Astrocyte (in vitro differentiated cells and primary cell): Measurements from ENCODE around the gene ZNF213.

Source experiments
- EZH2 ChIP-seq: IDR thresholded peaks from 2 replicates; pipeline ENCODE4 v1.6.1; 2012; ENCODE audit warnings: mild to moderate bottlenecking, low read length, inconsistent platforms; ENCODE audit not compliant: insufficient read depth
- TF ChIP-seq, protein P1 (sequence below): IDR thresholded peaks from 2 replicates; pipeline ENCODE4 v1.5.1; 2011; ENCODE audit warnings: low read depth, mild to moderate bottlenecking, inconsistent platforms, low read length, moderate library complexity; ENCODE audit not compliant: insufficient read depth

DNA sequence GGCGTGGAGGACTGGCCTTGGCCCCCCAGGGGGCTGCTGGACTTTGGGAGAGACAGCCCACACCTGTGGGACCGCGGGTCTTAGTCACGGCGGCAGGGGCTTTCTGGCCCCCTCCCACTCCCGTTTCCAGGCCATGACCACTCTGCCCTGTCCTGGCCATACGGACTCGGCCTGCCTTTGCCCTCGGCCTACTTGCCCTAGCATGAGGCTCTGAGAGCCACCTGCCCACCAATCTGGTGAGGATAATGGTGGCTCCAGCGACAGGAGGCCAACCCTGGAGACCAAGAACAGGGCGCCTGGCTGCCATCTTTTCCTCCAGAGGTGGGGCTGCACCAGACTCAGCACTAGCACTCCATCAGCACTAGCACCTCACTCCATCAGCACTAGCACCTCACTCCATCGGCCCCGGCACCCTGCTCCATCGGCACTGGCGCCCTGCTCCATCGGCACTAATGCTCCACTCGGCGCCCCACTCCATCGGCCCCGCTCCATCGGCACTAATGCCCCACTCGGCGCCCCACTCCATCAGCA, 7.0 kb downstream of the ZNF213 start:
- TF ChIP-seq, protein P1, sequence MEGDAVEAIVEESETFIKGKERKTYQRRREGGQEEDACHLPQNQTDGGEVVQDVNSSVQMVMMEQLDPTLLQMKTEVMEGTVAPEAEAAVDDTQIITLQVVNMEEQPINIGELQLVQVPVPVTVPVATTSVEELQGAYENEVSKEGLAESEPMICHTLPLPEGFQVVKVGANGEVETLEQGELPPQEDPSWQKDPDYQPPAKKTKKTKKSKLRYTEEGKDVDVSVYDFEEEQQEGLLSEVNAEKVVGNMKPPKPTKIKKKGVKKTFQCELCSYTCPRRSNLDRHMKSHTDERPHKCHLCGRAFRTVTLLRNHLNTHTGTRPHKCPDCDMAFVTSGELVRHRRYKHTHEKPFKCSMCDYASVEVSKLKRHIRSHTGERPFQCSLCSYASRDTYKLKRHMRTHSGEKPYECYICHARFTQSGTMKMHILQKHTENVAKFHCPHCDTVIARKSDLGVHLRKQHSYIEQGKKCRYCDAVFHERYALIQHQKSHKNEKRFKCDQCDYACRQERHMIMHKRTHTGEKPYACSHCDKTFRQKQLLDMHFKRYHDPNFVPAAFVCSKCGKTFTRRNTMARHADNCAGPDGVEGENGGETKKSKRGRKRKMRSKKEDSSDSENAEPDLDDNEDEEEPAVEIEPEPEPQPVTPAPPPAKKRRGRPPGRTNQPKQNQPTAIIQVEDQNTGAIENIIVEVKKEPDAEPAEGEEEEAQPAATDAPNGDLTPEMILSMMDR = no peak
- no peak for TF ChIP-seq EZH2
